Hematopoietic multipotent progenitor cell treated with erythropoietin and hydrocortisone succinate and interleukin-3 and kit ligand, for 15 days (in vitro differentiated cells): ENCODE measurements around the gene CLMN.

Experiments
- DNase-seq: peaks from one replicate; pipeline ENCODE4 v3.0.0-alpha.2; 2015; ENCODE audit warnings: low spot score

The CLMN gene

GRCh38 chr14:95261616-95262510, 57.8 kb downstream of the CLMN start:
- no peak for DNase-seq

DNA sequence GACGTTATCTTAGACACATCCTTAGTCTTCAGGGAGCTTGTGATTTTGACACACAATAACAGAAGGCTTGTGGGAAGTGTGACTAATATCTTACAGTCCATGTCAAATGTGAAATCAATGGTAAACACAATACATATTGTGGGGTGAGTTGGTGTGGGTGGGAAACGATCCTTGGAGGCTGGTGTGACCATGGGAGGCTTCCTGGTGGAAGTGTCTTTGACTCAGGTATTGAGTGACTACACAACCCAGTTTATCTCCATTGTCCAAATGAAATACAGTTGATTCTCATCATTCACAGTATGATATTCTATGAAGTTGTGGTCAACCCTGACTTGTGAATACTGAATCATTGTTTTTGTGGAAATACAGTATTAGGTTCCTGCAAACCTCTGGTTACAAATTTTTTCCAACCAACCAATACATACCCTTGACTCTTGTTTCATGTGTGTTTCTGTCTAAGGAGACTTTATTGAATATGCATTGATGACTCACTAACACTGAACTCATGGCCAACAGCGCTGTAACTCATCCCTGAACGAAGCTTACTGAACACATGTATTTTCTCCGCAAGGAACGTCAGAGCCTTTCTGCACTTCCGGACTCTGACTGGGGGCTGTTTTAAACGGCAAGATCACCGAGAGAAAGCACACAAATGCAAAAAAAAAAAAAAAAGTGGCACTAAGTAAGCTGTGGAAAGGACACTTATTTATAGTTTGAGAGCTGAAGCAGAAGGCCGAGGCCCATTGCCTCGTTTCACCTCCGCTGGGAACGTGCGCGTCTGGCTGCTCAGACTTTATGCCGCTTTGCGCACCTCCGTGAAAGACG, 59.0 kb downstream of the CLMN start:
- DNase-seq, result no peak

GRCh38 chr14:95258754-95259593, 60.7 kb downstream of the CLMN start:
- no peak for DNase-seq

DNA sequence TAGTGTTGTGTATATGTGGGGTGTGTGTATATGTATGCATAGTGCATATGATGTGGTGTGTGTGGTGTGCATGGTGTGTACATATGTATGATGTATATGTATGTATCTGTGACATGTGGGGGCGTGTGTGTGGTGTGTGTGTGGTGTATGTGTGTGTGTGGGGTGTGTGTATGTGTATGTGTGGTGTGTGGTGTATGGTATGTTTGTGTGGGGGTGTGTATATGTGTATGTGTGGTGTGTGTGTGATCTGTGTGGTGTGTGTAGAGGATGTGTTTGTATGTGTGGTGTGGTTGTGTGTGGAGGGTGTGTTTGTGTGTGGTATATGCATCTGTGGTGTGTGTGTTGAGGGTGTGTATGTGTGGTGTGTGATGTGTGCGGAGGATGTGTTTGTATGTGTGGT, 61.6 kb downstream of the CLMN start:
- DNase-seq, result no peak

- DNase-seq, result no peak
Measured at GRCh38 chr14:95257521-95257920, 62.2 kb downstream of the CLMN start.

- DNase-seq, result no peak
Measured at GRCh38 chr14:95256776-95257060, 63.0 kb downstream of the CLMN start.

DNA sequence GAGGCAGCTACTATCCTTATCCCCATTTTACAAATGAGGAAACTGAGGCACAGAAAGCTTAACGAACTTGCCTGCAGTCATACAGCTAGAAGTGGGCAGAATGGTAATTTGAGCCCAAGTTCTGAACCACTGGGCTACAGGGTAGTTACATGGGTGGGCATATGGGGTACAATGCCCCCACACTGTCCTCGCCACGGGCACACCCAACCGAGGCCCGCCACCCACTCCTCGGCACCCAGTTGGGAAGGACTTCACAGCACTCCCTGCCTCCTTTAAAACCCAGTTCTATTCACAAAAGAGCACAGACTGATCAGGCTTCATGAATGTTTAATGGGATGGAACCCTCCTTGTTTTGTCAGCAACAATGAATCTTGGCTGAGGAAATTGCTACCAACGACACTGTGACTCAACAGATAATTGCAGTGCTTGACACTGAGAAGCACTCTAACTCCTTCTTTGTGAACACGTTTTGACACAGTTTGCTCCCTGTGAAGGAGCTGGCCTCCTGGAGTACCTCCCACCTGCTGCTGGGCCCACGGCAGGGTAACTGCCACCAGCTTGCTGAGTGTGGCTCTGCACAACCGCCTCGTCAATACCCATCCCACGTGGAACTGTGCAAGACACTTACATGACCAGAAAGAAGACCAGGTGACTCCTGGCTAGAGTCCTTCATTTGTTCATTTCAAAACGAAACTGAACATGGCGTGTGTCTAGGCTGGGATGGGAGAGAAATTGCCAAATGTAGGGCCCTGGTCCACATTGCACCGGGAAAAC, 63.5 kb downstream of the CLMN start:
- DNase-seq, result no peak

GRCh38 chr14:95255487-95255886, 64.2 kb downstream of the CLMN start:
- DNase-seq, result no peak

DNA sequence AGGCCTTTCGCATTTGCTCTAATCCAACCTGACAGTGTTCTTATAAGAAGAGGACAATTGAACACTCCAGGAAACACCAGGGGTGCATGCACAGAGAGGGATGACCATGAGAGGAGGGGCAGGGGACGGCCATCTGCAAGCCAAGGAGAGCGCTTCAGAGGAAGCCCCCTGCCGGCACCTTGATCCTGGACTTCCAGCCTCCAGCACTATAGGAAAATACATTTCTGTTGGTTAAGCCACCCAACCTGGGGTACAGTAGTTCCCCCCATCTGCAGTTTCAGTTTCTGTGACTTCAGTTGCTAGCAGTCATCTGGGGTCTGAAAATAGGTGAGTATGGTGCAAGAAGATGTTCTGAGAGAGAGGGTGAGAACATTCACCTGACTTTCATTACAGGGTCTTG, 64.7 kb downstream of the CLMN start:
- DNase-seq, result no peak

GRCh38 chr14:95254288-95254687, 65.4 kb downstream of the CLMN start:
- DNase-seq, result no peak

DNA sequence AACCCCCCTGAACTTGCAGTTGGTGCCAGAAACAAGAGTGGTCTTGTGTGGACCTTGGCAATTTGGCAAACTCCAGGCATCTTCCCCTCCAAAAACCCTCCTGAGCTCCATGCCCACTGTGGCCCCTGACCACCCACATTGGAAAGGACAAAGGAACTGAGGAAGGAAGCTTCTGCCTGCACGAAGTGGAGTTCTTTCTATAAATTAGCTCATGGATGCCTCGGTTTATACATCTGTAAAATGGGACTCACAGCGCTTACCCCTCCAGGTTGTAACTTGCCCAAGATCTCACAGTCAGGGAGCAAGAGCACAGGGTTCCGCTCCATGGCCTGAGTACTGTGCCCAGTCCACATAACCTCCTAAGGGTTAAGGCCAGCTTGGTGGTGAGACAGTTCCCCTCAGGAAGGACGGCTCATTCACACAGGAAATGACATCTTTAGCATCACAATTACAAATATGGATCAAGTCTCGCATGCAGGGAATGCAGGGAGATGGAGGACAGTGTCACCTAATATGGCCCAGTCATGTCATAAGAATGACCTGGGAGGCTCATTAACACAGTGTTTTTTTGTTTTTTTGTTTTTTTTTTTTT, 66.6 kb downstream of the CLMN start:
- DNase-seq, result no peak

DNA sequence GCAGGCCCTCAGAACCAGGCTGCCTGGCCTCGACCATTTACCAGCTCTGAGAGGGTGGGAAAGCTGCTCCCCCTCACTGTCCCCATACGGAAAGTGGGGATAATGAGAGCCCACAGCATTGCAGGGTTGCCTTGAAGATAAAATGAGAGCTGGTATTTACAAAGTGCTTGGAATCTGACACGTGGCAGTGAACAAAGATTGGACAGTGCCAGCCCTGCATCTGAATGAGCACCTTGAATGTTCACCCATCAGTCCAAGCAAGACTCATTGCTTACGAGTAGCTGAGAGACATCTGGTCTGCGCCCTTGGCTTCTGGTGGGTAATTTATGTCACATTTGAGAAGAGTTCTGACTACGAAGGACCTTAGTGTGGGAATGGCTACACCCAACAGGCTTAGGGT, 67.5 kb downstream of the CLMN start:
- no peak for DNase-seq

GRCh38 chr14:95250936-95251335, 68.8 kb downstream of the CLMN start:
- DNase-seq, result no peak

GRCh38 chr14:95250140-95250769, 69.5 kb downstream of the CLMN start:
- DNase-seq, result no peak

- DNase-seq, result no peak
Measured at GRCh38 chr14:95248432-95248831, 71.3 kb downstream of the CLMN start.

GRCh38 chr14:95246870-95247269, 72.8 kb downstream of the CLMN start:
- DNase-seq, result no peak

GRCh38 chr14:95245334-95245733, 74.4 kb downstream of the CLMN start:
- no peak for DNase-seq

- DNase-seq, result no peak
Measured at GRCh38 chr14:95244587-95244986, 75.1 kb downstream of the CLMN start.

DNA sequence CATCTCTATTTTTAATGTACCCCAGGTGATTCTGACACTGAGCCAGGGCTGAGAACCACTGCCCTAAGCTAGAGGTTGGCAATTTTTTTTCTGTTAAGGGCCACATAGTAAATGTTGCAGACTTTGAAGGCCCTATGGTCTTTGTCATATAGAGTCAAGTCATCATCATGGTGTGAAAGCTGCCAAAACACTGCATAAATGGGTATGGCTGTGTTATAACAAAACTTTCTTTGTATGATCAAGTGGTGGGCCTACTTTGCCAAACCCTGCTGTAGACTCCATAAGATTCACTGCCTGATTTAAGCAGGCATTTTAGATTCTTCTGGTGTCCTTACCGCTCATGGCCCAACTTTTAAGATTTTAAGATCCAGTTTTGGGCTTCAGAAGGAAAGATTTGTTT, 76.8 kb downstream of the CLMN start:
- DNase-seq, result no peak

DNA sequence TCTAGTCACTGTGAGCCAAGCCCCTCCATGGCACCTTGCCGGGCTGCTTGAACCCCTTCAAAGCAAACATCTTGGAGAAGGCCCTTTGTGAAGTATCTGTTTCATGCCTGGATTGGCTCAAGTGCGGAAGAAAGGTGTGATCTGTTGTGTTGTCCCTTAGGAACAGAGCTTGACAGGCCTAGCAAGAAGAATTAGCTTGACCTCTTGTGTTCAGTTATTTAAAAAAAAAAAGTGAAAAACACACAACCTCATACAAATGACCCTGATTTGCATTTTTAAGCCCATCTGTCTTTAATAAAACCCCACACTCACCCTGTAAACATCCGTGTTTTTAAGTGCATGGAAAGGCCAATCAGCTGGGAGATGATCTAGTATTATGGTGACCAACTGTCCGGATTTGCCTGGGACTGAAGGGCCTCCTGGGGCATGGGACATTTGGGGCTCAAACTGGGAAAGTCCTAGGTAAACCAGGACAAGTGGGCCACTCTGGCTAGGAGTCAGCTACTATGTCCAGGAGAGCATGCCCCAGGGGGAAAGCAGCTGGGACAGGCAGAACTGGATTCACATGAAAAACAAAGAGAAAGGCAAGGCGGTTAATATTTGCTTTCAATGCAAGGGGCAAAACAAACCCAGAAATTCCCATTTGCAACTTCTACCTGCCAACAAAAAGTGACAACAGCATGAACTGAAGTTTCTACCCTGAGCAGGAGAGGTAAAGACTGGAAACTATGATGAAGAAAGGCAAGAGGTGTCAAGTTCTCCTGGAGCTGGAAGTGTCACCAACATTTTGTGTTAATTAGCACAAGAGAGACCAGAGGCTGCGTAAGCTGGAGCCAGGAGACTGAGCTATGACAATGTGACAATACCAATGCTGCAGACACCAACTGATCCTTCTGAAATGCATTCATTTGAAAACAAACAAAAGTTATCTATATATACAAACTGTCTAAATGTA, 78.6 kb downstream of the CLMN start:
- no peak for DNase-seq
